Gastrocnemius medialis (tissue), 4 donors: ENCODE measurements around the gene TGOLN2.

Source experiments
- POLR2A ChIP-seq, 2 donors: fragments of 450-650 bp; IDR thresholded peaks; one replicate each; pipeline ENCODE4 v1.6.1; 2017; ENCODE audit warnings: antibody characterized with exemption in 2 of 2, mild to moderate bottlenecking in 2 of 2, moderate library complexity in 2 of 2
- TF ChIP-seq, protein P1 (sequence below), 5 experiments: fragments of 450-650 bp in 3 of 5; fragments of 200-600 bp in 2 of 5; sonication (generic) in 2 of 5; IDR thresholded peaks in 4 of 5; conservative IDR thresholded peaks in 1 of 5; 1 replicate in 4 of 5; 2 replicates in 1 of 5; pipeline ENCODE4 v1.5.1; 2016 to 2019; ENCODE audit warnings: antibody characterized with exemption in 5 of 5, mild to moderate bottlenecking in 3 of 5, moderate library complexity in 3 of 5

GRCh38 chr2:85340034-85340892 is 12.5 kb upstream of the TGOLN2 start:
- TF ChIP-seq, protein P1, sequence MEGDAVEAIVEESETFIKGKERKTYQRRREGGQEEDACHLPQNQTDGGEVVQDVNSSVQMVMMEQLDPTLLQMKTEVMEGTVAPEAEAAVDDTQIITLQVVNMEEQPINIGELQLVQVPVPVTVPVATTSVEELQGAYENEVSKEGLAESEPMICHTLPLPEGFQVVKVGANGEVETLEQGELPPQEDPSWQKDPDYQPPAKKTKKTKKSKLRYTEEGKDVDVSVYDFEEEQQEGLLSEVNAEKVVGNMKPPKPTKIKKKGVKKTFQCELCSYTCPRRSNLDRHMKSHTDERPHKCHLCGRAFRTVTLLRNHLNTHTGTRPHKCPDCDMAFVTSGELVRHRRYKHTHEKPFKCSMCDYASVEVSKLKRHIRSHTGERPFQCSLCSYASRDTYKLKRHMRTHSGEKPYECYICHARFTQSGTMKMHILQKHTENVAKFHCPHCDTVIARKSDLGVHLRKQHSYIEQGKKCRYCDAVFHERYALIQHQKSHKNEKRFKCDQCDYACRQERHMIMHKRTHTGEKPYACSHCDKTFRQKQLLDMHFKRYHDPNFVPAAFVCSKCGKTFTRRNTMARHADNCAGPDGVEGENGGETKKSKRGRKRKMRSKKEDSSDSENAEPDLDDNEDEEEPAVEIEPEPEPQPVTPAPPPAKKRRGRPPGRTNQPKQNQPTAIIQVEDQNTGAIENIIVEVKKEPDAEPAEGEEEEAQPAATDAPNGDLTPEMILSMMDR (IDR thresholded peaks at IDR 0.05 in 4 of 5, conservative IDR thresholded peaks at IDR 0.05 in 1 of 5) = no peak
- TF ChIP-seq POLR2A (IDR thresholded peaks at IDR 0.05) = no peak
